Neural cell (in vitro differentiated cells): ENCODE results near the gene S100G.

Source experiments
- CTCF ChIP-seq: fragments of 450-650 bp; IDR thresholded peaks from 2 replicates; pipeline ENCODE4 v1.5.1; 2014; ENCODE audit warnings: antibody characterized with exemption, mild to moderate bottlenecking, moderate library complexity; ENCODE audit not compliant: poor library complexity, severe bottlenecking
- EP300 ChIP-seq: fragments of 450-650 bp; conservative IDR thresholded peaks from 2 replicates; pipeline ENCODE4 v1.6.1; 2014; ENCODE audit warnings: antibody characterized with exemption, mild to moderate bottlenecking, moderate library complexity; ENCODE audit not compliant: poor library complexity, severe bottlenecking
- EZH2 ChIP-seq: fragments of 200-600, 300-800 bp; shearing (Covaris generic), sonication (generic); IDR thresholded peaks from 2 replicates; pipeline ENCODE4 v1.6.1; 2014; ENCODE audit warnings: antibody characterized with exemption, low read length, borderline replicate concordance, mild to moderate bottlenecking; ENCODE audit not compliant: insufficient read depth, poor library complexity, severe bottlenecking
- RAD21 ChIP-seq: fragments of 450-650 bp; conservative IDR thresholded peaks from 2 replicates; pipeline ENCODE4 v1.6.1; 2014; ENCODE audit warnings: antibody characterized with exemption, mild to moderate bottlenecking, moderate library complexity
- TAF1 ChIP-seq: IDR thresholded peaks from 2 replicates; pipeline ENCODE4 v1.6.1; 2012; ENCODE audit warnings: low read depth

DNA sequence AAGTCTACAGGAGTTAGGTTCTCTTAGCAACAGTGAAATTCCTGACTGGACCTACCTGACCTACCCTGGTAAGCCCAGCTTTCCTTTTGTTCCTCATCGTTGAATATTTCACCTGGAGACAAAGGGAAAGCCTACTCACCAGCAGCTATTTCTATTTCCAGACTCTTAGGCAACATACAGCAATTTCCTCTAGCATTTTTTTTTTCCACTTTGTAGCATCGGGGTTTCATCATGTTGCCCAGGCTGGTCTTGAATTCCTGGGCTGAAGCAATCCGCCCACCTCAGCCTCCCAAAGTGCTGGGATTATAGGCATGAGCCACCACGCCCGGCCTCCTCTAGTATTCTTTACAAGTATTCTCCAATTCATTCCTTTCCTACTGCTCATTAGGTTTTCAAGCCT is 6.8 kb upstream of the S100G start:
- TF ChIP-seq CTCF (no peak), EZH2 (no peak), EP300 (no peak), RAD21 (no peak), TAF1 (no peak)
